Sigmoid colon (tissue), 4 donors: ENCODE data around the gene HES5.
"Not testable (repeated sequence)": the region's sequence is repeated elsewhere in the genome, so short reads cannot be mapped to it uniquely, and the experiment has no call there.

Source experiments
- EP300 ChIP-seq, 4 donors: sonication (generic); formaldehyde crosslinking; IDR thresholded peaks; one replicate each; pipeline ENCODE4 v1.6.1; 2017; ENCODE audit warnings: antibody characterized with exemption in 4 of 4
- POLR2A ChIP-seq, 2 donors: fragments of 450-650 bp; IDR thresholded peaks; one replicate each; pipeline ENCODE4 v1.6.1; 2016; ENCODE audit warnings: antibody characterized with exemption in 2 of 2, mild to moderate bottlenecking in 2 of 2, moderate library complexity in 2 of 2
- POLR2AphosphoS5 ChIP-seq, 4 donors: sonication (generic); formaldehyde crosslinking; IDR thresholded peaks; one replicate each; pipeline ENCODE4 v1.6.1; 2017; ENCODE audit warnings: antibody characterized with exemption in 4 of 4
- TF ChIP-seq, protein P1 (sequence below), 4 experiments: fragments of 450-650 bp in 3 of 4; fragments of 200-600 bp in 1 of 4; IDR thresholded peaks; one replicate each; pipeline ENCODE4 v1.5.1; 2016 to 2019; ENCODE audit warnings: antibody characterized with exemption in 4 of 4, mild to moderate bottlenecking in 3 of 4, moderate library complexity in 2 of 4

DNA sequence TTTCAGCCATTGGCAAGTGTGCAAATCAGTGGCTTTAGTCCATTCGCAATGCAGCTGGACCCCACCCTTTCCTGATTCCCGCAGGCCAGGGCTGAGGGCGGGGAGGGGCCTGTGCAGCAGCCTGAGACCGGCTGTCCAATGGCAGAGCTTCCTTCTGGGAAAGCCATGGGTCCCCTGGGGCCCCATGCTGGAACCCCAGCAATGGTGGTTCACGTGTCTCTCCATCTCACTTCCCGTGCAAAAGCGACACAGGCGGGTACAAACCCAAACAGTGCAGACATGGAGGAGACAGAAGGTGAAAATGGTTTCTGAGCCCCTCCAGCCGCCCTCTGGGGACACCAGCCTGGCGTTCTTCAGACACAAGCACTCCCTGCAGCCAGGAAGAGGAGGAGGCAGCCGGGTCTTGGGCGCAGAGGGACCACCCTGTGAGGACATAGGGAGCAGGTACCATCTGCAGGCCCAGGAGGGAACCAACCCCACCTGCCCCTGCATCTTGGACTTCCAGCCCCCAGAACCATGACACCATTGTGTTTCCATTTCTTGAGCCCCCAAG lies 20.3 kb upstream of the HES5 start:
- TF ChIP-seq, protein P1, sequence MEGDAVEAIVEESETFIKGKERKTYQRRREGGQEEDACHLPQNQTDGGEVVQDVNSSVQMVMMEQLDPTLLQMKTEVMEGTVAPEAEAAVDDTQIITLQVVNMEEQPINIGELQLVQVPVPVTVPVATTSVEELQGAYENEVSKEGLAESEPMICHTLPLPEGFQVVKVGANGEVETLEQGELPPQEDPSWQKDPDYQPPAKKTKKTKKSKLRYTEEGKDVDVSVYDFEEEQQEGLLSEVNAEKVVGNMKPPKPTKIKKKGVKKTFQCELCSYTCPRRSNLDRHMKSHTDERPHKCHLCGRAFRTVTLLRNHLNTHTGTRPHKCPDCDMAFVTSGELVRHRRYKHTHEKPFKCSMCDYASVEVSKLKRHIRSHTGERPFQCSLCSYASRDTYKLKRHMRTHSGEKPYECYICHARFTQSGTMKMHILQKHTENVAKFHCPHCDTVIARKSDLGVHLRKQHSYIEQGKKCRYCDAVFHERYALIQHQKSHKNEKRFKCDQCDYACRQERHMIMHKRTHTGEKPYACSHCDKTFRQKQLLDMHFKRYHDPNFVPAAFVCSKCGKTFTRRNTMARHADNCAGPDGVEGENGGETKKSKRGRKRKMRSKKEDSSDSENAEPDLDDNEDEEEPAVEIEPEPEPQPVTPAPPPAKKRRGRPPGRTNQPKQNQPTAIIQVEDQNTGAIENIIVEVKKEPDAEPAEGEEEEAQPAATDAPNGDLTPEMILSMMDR (IDR thresholded peaks at IDR 0.05) = not testable (repeated sequence)
- not testable (repeated sequence) for TF ChIP-seq POLR2A, EP300, POLR2AphosphoS5 (IDR thresholded peaks at IDR 0.05)
